ENCODE data around the gene SPNS3.

GRCh38 chr17:4504188-4504587 is 70.4 kb downstream of the SPNS3 start:
- no peak for TF ChIP-seq TAF1 (IDR thresholded peaks at IDR 0.05; ENCODE audit: low read depth)
- no peak for TF ChIP-seq REST (IDR thresholded peaks at IDR 0.05; ENCODE audit: borderline replicate concordance)
- TF ChIP-seq EP300 (conservative IDR thresholded peaks at IDR 0.05; ENCODE audit: poor library complexity, severe bottlenecking): no peak
- TF ChIP-seq SMC3 (conservative IDR thresholded peaks at IDR 0.05; ENCODE audit: poor library complexity): no peak
- TF ChIP-seq CTCF (IDR thresholded peaks at IDR 0.05; ENCODE audit: poor library complexity, severe bottlenecking): no peak
